SK-N-MC (cell line): Measurements from ENCODE around the gene MEN1.

Source experiments
- DNase-seq: peaks from one replicate; pipeline ENCODE4 v3.0.0-alpha.2; 2011; ENCODE audit warnings: low read depth, low spot score
- H3K27ac ChIP-seq: fragments of 200-600 bp; sonication (generic); 2 replicates; pipeline ENCODE4 v1.5.1; 2016; ENCODE audit warnings: mixed run types
- H3K36me3 ChIP-seq: fragments of 200-600 bp; sonication (generic); 2 replicates; pipeline ENCODE4 v1.6.1; 2017; ENCODE audit warnings: antibody characterized with exemption, low read length, mixed read lengths; ENCODE audit not compliant: insufficient read depth
- H3K4me3 ChIP-seq: fragments of 200-600 bp; sonication (generic); 2 replicates; pipeline ENCODE4 v1.5.1; 2016
- H3K9ac ChIP-seq: fragments of 200-600 bp; sonication (generic); 2 replicates; pipeline ENCODE4 v1.8.0; 2017; ENCODE audit warnings: mixed run types, mixed read lengths; ENCODE audit not compliant: insufficient read length
- H3K9me3 ChIP-seq: fragments of 200-600 bp; sonication (generic); 2 replicates; pipeline ENCODE4 v1.6.1; 2017; ENCODE audit warnings: low read depth, mild to moderate bottlenecking, antibody characterized with exemption, low read length, moderate library complexity, mixed read lengths
- EZH2 ChIP-seq: fragments of 200-600 bp; sonication (generic); IDR thresholded peaks from one replicate; pipeline ENCODE4 v1.6.1; 2017; ENCODE audit warnings: antibody characterized with exemption
- FOXP2 ChIP-seq: optimal IDR thresholded peaks from 2 replicates; pipeline ENCODE3; 2011; ENCODE audit warnings: mild to moderate bottlenecking, moderate library complexity; ENCODE audit not compliant: insufficient read depth; ENCODE audit errors: extremely low read length, control extremely low read depth
- POLR2AphosphoS5 ChIP-seq: IDR thresholded peaks from 2 replicates; pipeline ENCODE4 v1.6.1; 2012; ENCODE audit warnings: mild to moderate bottlenecking, low read depth, low read length, borderline replicate concordance

MEN1 gene

DNA sequence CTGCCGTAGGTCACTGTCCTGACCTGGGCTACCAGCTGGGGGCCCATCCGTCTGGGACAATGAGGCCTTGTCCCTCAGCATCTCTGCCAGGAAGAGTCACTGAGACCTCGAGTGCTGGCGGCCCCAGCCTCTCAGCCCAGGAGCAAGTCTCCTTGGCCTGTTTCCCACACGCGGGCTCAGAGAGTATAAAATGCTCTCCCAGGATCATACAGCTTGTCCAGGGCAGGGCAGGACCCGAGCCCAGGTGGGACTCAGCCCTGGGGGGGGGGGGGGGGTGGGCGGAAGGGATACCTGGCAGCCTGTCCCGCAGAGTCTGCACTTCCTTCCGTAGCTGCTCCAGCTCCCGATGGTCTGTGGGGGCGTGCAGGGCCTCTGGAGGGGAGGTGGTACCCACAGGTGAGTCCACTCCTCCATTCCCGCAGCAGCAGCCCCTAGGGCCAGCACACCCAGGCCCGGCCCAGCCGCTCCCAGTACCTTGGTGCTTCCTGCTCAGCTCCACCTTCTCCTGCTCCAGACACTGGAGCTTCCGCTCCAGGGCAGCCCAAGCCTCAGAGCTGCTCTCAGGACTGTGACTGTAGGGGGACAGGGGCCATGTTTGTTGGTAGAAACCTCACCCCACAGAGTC, 26.2 kb upstream of the MEN1 start:
- no peaks in the 10 kb centered on the region for H3K36me3 ChIP-seq

DNA sequence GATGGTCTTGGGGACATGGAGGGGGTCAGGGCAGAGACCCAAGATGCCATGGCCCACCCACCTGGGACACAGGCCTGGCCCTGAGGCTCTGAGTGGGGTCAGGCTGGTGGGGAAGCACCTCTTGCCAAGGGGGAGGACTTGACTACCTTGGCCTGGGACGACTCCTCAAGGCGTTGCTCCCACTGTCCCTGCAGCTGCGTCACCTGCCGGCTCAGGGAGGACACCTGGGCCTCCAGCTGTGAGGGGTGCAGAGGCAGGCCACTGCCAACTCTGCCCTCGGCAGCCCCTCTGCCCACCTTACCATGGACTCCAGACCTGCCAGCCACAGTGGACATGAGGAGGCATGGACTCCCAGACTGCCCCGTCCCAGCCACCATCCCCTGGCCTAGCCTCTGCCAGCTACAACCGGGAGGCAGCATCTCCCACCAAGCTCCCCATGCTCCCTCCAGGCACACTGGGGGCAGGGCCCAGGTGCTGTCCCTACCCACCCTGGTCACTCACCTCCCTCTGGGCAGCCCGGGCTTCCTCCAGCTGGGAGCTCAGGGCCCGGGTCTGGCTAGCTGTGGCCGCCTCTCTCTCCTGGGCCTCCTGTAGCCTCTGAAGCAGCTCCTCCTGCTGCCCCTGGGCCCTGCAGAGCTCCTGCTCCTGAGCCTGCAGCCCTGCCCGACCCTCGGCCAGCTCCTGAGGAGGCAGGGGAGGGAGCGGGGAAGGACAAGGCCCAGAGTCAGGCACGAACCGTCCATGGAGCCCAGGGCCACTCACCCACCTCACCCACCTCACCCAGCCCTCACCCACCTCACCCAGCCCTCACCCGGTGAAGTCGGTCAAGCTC, 25.5 kb upstream of the MEN1 start:
- Histone ChIP-seq H3K36me3 (no peaks in the 10 kb centered on the region), H3K27ac (no peak overlapping the region)
- no peak for DNase-seq

More for the DNA sequence above, 26.2 kb upstream of the MEN1 start:
- Histone ChIP-seq H3K4me3 (no peak overlapping the region), H3K9ac (no peak overlapping the region), H3K27ac (no peak overlapping the region), H3K9me3 (no peaks in the 10 kb centered on the region)
- DNase-seq = no peak
- no peak for TF ChIP-seq POLR2AphosphoS5
- TF ChIP-seq FOXP2 = no peak
- TF ChIP-seq EZH2 = no peak

DNA sequence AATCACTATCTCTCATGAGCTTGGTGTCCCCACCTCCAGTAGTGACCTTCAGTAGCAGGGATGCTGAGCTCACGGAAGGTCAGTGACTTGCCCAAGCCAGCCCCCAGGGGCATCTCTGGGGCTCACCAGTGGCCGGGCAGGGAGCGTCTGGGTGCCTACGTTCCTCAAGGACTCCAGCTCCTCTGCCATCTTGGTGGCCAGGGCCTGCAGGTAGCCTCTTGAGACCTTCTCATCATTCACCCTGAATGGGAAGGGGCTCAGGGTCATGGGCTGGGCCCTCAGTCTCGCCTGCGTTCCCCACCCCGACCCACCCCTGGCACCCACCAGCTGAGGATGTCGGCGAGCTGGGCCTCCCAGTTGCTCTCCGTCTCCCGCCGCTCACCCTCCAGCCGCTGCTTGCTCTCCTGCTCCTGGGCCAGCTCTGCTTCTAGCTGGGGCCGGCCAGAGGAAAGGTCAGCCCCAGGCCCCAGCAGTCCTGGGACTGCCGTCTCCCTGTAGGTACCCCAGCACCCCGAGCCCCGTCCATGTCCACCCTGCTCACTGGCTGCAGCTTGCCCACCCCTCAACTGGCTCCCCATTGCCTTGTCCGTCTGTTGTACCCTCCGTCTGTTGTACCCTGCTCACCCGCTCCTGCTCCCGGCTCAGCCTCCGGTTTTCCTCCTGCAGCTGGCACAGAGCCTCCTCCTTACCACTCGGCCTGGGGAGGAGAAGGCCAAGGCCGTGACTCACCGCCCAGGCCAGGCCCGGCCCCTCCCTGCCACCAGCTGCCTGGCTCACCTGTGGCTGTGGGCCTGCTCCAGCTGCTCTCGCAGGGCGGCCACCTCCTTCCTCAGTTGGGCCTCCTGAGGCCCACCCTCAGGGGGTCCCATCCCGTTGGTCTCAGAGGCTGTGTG, 24.6 kb upstream of the MEN1 start:
- no peak overlapping the region for H3K27ac ChIP-seq
- DNase-seq = no peak
- no peak overlapping the region for H3K9ac ChIP-seq
- no peak overlapping the region for H3K4me3 ChIP-seq
- TF ChIP-seq FOXP2 (no peak), EZH2 (no peak), POLR2AphosphoS5 (no peak)
- no peaks in the 10 kb centered on the region for H3K36me3 ChIP-seq
- H3K9me3 ChIP-seq = no peaks in the 10 kb centered on the region

More for the DNA sequence above, 25.5 kb upstream of the MEN1 start:
- no peak overlapping the region for H3K9ac ChIP-seq
- TF ChIP-seq EZH2 = no peak
- TF ChIP-seq FOXP2 = no peak
- no peak for TF ChIP-seq POLR2AphosphoS5
- no peaks in the 10 kb centered on the region for H3K9me3 ChIP-seq
- H3K4me3 ChIP-seq = no peak overlapping the region

- TF ChIP-seq FOXP2 (no peak), POLR2AphosphoS5 (no peak), EZH2 (no peak)
- Histone ChIP-seq H3K4me3 (no peak overlapping the region), H3K9ac (no peak overlapping the region), H3K27ac (no peak overlapping the region), H3K36me3 (no peaks in the 10 kb centered on the region), H3K9me3 (no peaks in the 10 kb centered on the region)
- no peak for DNase-seq
Observed at GRCh38 chr11:64834031-64834722, 23.8 kb upstream of the MEN1 start.

- H3K9ac ChIP-seq = no peak overlapping the region
- no peaks in the 10 kb centered on the region for H3K9me3 ChIP-seq
- no peak for TF ChIP-seq FOXP2
- TF ChIP-seq POLR2AphosphoS5 = no peak
- TF ChIP-seq EZH2 = no peak
- no peak overlapping the region for H3K4me3 ChIP-seq
- no peaks in the 10 kb centered on the region for H3K36me3 ChIP-seq
- H3K27ac ChIP-seq = no peak overlapping the region
- DNase-seq = no peak
Observed at GRCh38 chr11:64833509-64833908, 23.2 kb upstream of the MEN1 start.

DNA sequence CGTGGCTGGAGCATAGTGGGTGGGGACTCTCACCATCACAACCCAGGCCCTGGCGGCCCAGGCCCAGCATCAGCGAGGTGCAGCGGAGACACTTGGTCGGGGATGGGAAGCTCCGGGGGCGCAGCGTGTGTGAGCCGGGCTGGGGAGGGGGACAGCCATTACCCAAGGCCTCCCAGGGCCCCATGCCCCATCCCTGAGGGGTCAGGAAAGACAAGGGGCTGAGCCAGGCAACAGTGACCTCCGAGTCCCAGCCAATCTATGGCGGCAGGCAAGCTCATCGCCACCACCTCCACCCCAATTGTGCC, 22.8 kb upstream of the MEN1 start:
- no peak for DNase-seq
- Histone ChIP-seq H3K9ac (no peak overlapping the region), H3K9me3 (no peaks in the 10 kb centered on the region), H3K27ac (no peak overlapping the region), H3K4me3 (no peak overlapping the region), H3K36me3 (no peaks in the 10 kb centered on the region)
- no peak for TF ChIP-seq POLR2AphosphoS5

DNA sequence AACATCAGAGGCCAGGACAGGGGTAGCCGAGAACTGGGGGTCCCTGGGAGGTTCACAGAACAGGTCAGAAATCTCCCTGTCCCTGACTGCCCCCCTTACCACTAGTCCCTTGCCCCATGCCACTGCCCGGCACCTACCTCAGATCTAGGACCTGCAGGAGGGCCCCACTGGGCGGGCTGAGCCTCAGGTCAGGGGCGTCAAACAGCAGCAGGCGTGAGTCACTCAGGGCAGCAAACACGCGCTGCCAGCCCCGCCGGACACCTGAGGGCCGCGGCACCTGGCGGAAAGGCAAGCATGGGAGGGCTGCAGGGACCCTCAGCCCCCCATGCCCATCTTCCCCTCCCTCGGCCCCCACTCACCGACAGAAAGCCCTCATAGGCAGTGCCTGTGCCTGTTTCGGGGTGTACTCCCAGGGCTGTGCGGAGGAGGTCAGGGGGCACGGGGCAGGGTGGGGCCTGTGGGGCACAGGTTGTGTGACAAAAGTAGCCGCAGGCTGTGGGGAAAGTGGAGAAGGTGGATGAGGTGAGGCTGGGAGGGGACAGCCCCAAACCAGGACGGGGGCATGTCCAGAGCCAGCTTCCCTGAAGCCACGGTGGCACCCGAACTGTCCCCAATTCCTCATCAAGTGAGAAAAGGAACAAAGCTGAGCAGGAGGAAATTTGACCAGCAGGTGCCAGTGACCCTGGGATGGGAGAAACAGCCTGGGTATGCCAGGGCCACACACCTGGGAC, 22.3 kb upstream of the MEN1 start:
- no peak for TF ChIP-seq POLR2AphosphoS5
- no peak for TF ChIP-seq EZH2
- no peak for TF ChIP-seq FOXP2
- Histone ChIP-seq H3K9ac (no peak overlapping the region), H3K36me3 (no peaks in the 10 kb centered on the region), H3K9me3 (no peaks in the 10 kb centered on the region), H3K27ac (no peak overlapping the region), H3K4me3 (no peak overlapping the region)
- DNase-seq = no peak
